ENCODE measurements around the gene DXO. TPM values are rescaled to one million over a fixed set of nuclear protein-coding genes. Genes with fewer than 3 reads are reported as not detected.

Gene DXO
- total RNA-seq, 3 donors from 2014 or later (not counting 1 experiment from before 2014, with no cell fraction given) = 37.9 to 54.3 (median 49.0) TPM

GRCh38 chr6:31967926-31968320, 4.0 kb downstream of the DXO start:
- intact Hi-C loops (cut with micrococcal nuclease) = no loop called here
- no peaks in the 10 kb centered on the region for H3K27me3 Mint-ChIP-seq (ENCODE audit: low read depth in 2 of 2)
- peaks cover 7% of the 10 kb centered on the region for H3K36me3 Mint-ChIP-seq
- Histone ChIP-seq H3K9me3 (ENCODE audit: control insufficient read depth, insufficient read depth, low read length) (no peaks in the 10 kb centered on the region), H3K4me1 (ENCODE audit: control insufficient read depth, insufficient read depth, low read length) (peaks cover 20% of the 10 kb centered on the region), H3K27me3 (ENCODE audit: control insufficient read depth, insufficient read depth, low read length) (no peaks in the 10 kb centered on the region), H3K4me3 (ENCODE audit: low read length) (no peak overlapping the region), H3K27ac (ENCODE audit: low read length) (no peak overlapping the region), H3K36me3 (ENCODE audit: control insufficient read depth, insufficient read depth, low read length) (peaks cover 74% of the 10 kb centered on the region)
- H3K27ac Mint-ChIP-seq = peak overlapping the region in 1 of 2 donors; percentile 76
- peaks cover 12 to 32% of the 10 kb centered on the region in 2 donors for H3K4me1 Mint-ChIP-seq
- no peaks in the 10 kb centered on the region for H3K9me3 Mint-ChIP-seq
- TF ChIP-seq CTCF (IDR thresholded peaks at IDR 0.05) = no peak
- WGBS (ENCODE audit: insufficient coverage) = 90% methylated on average over 3 of the region's 3 CpGs
- DNase-seq = no peak
- no peak overlapping the region for H3K4me3 Mint-ChIP-seq
- ATAC-seq = no peak

GRCh38 chr6:31966997-31967925, 4.7 kb downstream of the DXO start:
- Histone ChIP-seq H3K27ac (ENCODE audit: low read length) (no peak overlapping the region), H3K9me3 (ENCODE audit: control insufficient read depth, insufficient read depth, low read length) (no peaks in the 10 kb centered on the region), H3K4me1 (ENCODE audit: control insufficient read depth, insufficient read depth, low read length) (peaks cover 15% of the 10 kb centered on the region), H3K27me3 (ENCODE audit: control insufficient read depth, insufficient read depth, low read length) (no peaks in the 10 kb centered on the region), H3K4me3 (ENCODE audit: low read length) (no peak overlapping the region), H3K36me3 (ENCODE audit: control insufficient read depth, insufficient read depth, low read length) (peaks cover 80% of the 10 kb centered on the region)
- Mint-ChIP-seq H3K4me3 (no peak overlapping the region), H3K27me3 (ENCODE audit: low read depth in 2 of 2) (no peaks in the 10 kb centered on the region), H3K27ac (peak overlapping the region in 1 of 2 donors; percentile 76), H3K9me3 (no peaks in the 10 kb centered on the region), H3K36me3 (peaks cover 7% of the 10 kb centered on the region), H3K4me1 (peaks cover 7 to 25% of the 10 kb centered on the region in 2 donors)
- no peak for DNase-seq
- ATAC-seq = no peak
- no peak for TF ChIP-seq CTCF (IDR thresholded peaks at IDR 0.05)
- 94% methylated on average over 10 of the region's 10 CpGs for WGBS (ENCODE audit: insufficient coverage)
- intact Hi-C loops (cut with micrococcal nuclease) = no loop called here

- no peak for DNase-seq
- no peak for TF ChIP-seq CTCF (IDR thresholded peaks at IDR 0.05)
- H3K36me3 Mint-ChIP-seq = peaks cover 7% of the 10 kb centered on the region
- Histone ChIP-seq H3K9me3 (ENCODE audit: control insufficient read depth, insufficient read depth, low read length) (no peaks in the 10 kb centered on the region), H3K27me3 (ENCODE audit: control insufficient read depth, insufficient read depth, low read length) (no peaks in the 10 kb centered on the region), H3K27ac (ENCODE audit: low read length) (no peak overlapping the region), H3K4me1 (ENCODE audit: control insufficient read depth, insufficient read depth, low read length) (peaks cover 12% of the 10 kb centered on the region), H3K36me3 (ENCODE audit: control insufficient read depth, insufficient read depth, low read length) (peaks cover 88% of the 10 kb centered on the region), H3K4me3 (ENCODE audit: low read length) (no peak overlapping the region)
- H3K27ac Mint-ChIP-seq = peak overlapping the region; percentile 5 to 76
- intact Hi-C loops (cut with micrococcal nuclease) = no loop called here
- no peaks in the 10 kb centered on the region for H3K9me3 Mint-ChIP-seq
- no peaks in the 10 kb centered on the region for H3K27me3 Mint-ChIP-seq (ENCODE audit: low read depth in 2 of 2)
- 93% methylated on average over 7 of the region's 7 CpGs for WGBS (ENCODE audit: insufficient coverage)
- H3K4me1 Mint-ChIP-seq = peaks cover 14 to 24% of the 10 kb centered on the region in 2 donors
- H3K4me3 Mint-ChIP-seq = no peak overlapping the region
- ATAC-seq = no peak
These were observed 5.4 kb downstream of the DXO start for GRCh38 chr6:31966506-31966905.
